VCaP (cell line): ENCODE measurements around the gene DHODH.
"Not testable (repeated sequence)": the region's sequence is repeated elsewhere in the genome, so short reads cannot be mapped to it uniquely, and the experiment has no call there.

ENCODE experiments used
- H3K27ac ChIP-seq: fragments of 450-650 bp; 2 replicates; pipeline ENCODE4 v1.5.1; 2017
- CTCF ChIP-seq: fragments of 450-650 bp; conservative IDR thresholded peaks from 2 replicates; pipeline ENCODE4 v1.5.1; 2017; ENCODE audit warnings: mild to moderate bottlenecking, moderate library complexity

DHODH gene

GRCh38 chr16:72060405-72060804, 51.9 kb downstream of the DHODH start:
- no peak for TF ChIP-seq CTCF
- H3K27ac ChIP-seq, result no peak overlapping the region

GRCh38 chr16:72061564-72061963, 53.0 kb downstream of the DHODH start:
- TF ChIP-seq CTCF, result no peak
- no peak overlapping the region for H3K27ac ChIP-seq

- H3K27ac ChIP-seq, result no peak overlapping the region
- no peak for TF ChIP-seq CTCF
These were observed 55.9 kb downstream of the DHODH start for GRCh38 chr16:72064361-72064894.

- peak; percentile 73 for TF ChIP-seq CTCF
- no peak overlapping the region for H3K27ac ChIP-seq
These were observed 58.2 kb downstream of the DHODH start for GRCh38 chr16:72066747-72067146.

GRCh38 chr16:72068930-72069329, 60.4 kb downstream of the DHODH start:
- no peak for TF ChIP-seq CTCF

GRCh38 chr16:72072514-72073342, 64.2 kb downstream of the DHODH start:
- TF ChIP-seq CTCF, result no peak
- H3K27ac ChIP-seq, result no peak overlapping the region

More at GRCh38 chr16:72068930-72069329, 60.4 kb downstream of the DHODH start:
- no peak overlapping the region for H3K27ac ChIP-seq

- no peak for TF ChIP-seq CTCF
- H3K27ac ChIP-seq, result no peak overlapping the region
These were observed 65.2 kb downstream of the DHODH start for GRCh38 chr16:72073560-72074230.

GRCh38 chr16:72075067-72075466, 66.5 kb downstream of the DHODH start:
- H3K27ac ChIP-seq, result not testable (repeated sequence)
